T-helper 9 cell (primary cell): ENCODE measurements around the gene PTBP2.

Source experiments
- DNase-seq: peaks from one replicate; pipeline ENCODE4 v3.0.0-alpha.2; 2020
- total RNA-seq, 2 donors: gene quantifications; one replicate each; lab custom pipeline; 2026; lab: John Stamatoyannopoulos, UW

The PTBP2 gene, protein sequence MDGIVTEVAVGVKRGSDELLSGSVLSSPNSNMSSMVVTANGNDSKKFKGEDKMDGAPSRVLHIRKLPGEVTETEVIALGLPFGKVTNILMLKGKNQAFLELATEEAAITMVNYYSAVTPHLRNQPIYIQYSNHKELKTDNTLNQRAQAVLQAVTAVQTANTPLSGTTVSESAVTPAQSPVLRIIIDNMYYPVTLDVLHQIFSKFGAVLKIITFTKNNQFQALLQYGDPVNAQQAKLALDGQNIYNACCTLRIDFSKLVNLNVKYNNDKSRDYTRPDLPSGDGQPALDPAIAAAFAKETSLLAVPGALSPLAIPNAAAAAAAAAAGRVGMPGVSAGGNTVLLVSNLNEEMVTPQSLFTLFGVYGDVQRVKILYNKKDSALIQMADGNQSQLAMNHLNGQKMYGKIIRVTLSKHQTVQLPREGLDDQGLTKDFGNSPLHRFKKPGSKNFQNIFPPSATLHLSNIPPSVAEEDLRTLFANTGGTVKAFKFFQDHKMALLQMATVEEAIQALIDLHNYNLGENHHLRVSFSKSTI
- total RNA-seq: 38.5 to 41.3 reads per million in 2 donors

DNA sequence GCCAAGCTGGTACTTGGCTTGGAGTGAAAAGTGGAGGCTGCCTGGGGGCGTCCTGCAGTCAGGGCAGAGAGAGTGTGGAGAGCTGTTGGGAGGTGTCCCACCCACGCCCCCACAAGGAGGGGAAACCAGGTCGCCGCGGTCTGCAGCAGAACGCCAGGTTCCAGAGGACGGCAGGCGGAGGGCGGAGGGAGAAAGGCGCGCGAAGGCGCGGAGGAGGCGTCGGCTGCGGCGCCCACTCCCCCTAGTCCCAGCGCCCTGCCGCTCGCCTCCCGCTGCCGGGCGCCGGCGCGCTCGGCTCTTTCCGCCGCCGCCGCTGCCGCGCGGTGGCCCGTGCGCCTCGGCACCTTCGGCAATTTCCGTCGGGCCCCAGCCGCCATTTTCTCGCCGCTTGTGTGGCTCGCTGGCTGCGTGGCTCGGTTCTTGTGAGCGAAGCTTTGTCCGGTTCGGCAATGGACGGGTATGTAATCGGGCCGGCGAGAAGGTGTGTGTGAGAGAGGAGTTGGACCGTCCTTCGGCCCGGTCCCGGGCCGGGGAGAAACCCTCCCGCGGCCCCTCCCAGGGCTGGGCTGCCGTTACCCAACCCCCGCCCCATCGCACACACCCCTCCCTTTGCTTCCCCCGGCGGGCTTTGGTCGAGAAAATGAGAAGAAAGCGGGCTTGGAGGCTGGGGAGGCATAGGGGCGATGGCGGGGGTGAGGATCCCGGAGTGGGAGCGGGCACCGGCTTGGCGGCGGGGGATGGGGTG lies at the start of gene PTBP2:
Gene PTBP2, plus strand, starts transcription at position 369 of the 745 bp plus-strand sequence. Its CDS starts 81 bp downstream, at position 450.
- DNase-seq: peak; percentile 71

DNA sequence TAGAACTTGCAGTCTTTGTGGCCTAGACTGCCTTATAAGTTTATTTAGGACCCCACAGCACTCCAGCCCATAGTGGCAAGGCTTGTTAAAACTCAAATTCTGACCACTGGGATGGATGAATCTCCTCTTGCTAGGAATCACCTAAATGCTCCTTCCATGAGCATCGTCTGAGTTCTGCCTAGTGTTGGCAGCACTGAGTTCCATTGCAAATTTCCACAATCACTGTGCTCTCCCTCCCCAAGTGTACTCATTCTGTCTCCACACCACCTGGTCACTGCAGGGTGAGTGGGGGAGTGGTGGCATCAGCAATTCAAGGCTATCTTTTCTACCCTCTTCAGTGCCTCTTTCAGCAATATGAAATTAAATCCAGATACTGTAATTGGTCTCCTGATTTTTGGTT lies 46.7 kb upstream of the PTBP2 start:
- no peak for DNase-seq

DNA sequence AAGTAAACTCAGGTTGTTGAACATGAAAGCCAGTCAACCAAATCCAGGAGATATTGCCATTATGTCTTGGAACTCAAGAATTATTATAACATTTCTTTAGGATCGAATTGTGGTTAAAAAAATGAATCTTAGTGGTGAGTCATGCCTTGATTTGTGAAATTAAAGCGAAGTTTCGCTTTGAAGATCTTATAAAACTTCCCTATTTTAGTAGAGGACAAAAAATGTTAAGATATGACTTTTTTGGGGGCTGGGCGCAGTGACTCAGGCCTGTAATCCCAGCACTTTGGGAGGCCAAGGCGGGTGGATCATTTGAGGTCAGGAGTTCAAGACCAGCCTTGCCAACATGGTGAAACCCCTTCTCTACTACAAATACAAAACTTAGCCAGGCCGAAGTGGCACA lies 39.5 kb upstream of the PTBP2 start:
- no peak for DNase-seq

DNA sequence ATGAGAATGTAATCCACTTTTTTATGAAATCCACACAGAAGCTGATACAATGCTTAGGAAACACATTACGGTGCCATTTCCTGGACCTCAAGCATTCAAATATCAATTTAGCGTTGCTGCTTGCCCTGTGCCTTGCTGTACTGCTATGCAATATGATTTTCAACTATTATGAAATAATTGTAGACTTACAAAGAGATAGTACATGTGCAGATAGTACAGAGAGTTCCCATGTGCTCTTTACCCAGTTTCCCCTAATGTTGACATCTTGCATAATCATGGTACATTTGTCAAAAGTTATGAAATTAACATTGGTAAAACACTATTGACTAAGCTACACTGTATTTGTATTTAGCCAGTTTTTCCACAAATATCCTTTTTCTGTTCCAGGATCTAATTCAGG lies 37.7 kb upstream of the PTBP2 start:
- no peak for DNase-seq

DNA sequence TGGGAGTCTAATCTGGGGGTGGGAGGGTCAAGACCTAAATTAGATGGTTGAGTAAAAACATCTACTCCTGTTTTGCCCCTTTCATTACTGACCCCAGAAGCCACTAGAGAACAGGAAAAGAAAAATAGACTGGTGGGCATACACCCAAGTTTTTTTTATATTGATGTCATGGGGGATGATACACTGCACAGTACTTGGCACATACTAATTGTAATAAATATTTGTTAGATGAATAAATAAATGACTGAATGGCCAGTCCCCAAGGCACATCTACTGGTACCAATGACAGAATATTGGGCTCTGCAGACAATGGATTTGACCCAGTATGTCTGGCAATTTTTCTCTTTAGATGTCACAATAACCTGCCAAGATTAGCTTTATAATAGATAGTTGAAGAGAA lies 36.8 kb upstream of the PTBP2 start:
- no peak for DNase-seq

DNA sequence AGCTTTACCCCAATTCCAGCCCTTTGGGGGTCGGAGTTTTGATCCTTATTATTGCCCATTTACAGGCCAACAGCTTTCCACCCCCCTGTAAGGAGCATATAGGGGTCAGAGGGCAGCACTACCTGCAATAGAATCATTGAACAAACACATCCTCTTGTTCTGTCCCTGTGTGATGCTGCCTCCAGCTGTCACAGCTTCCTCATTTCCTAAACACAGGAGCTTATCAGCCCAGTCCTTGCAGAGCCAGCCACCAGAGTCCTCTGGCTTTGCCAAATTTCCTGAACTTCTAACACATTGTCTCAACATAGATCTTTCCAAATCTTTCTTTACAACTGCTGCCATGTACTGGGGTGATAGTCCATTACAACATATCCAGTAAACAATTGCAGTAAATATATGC lies 32.8 kb upstream of the PTBP2 start:
- DNase-seq: no peak

DNA sequence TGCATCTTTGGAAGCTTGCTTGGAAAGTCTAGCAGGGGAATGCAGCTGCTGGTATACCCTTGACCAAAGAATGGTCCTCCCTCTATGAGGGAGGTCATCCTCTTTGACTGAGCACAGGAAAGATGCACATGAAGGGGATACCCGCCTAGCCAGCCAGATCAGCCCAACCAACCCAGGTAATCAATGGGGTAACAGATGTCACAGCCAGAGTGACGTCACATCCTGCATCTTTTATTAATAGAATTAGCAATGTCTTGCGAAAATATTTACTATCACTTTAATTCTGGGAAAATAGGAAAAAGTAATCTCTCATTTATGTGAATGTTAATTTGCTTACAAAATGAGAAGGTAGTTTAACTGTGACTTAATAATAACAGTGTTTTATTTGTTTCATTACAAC lies 25.6 kb upstream of the PTBP2 start:
- no peak for DNase-seq

DNA sequence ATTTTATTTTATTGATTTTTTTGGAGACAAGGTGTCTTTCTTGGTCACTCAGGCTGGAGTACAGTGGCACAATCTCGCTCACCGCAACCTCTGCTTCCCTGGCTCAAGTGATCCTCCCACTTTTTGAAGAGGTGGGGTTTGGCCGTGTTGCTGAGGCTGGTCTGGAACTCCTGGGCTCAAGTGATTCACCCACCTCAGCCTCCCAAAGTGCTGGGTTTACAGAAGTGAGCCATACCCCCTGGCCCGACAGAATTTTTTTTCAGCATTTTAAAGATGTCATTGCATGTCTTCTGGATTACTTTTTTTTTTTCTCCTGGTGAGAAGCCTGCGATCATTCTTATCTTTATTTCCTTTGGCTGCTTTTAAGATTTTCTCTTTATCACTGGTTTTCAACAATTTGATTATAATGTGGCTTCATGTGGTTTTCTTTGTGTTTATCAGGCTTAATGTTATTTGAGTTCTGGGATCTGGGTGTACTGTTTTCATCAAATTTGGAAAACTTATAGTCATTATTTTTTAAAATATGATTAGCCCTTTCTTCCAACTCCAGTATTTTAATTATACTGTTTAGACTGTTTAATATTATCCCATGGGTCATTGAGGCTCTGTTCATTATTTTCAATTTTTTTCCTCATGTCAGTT lies 23.1 kb upstream of the PTBP2 start:
- no peak for DNase-seq

DNA sequence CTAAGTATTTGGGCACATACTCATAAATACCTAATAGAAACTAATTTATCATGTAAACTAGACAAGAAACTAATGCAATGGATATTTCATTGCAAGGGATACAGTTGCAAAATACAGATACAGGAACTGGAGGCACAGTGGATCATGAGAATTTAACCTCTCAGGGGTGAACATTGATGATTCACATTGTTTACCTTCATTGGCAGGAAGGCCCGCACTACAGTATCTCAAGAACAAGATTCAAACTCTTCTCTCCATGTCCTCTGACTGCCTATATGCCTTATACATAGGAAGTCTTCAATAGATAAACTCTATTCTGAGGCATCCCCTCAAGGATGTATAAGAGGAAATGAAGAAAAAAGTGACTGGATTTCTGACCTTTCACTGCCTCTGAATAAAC lies 18.4 kb upstream of the PTBP2 start:
- DNase-seq: no peak

DNA sequence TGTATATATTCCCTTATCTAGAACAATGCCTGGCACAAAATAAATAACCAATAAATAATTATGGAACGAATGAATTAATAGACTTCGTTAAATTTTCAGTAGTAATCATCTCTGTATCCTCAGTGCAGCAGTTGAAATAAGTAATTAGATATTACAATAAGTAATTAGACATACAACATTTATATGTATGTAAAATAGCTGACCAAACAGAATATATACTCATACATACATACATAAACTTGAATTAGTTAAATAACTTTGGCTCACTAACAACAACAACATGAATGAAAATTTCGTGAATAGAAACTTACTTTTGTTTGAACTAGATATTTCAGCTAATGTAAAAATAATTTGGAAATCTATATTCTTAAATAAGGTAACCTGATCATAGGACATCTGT lies 14.6 kb upstream of the PTBP2 start:
- DNase-seq: no peak

DNA sequence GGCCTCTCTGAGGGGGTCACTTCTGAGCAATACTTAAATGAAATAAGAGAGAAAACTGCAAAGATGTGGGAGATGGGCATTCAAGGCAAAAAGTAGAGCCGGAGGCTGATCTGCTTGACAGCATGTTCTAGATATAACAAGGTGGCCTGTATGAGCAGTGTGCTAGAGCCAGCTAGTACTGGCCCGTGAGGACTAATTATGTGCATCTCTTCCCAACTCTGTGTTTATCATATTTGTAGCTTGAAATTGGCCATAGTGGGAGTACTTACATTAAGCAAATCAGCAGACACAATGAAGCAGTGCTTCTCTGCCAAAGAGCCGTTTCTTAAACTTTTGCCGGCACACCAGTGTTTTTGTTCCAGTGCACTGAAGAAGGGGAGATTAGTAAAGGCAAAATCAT lies 13.1 kb upstream of the PTBP2 start:
- no peak for DNase-seq

DNA sequence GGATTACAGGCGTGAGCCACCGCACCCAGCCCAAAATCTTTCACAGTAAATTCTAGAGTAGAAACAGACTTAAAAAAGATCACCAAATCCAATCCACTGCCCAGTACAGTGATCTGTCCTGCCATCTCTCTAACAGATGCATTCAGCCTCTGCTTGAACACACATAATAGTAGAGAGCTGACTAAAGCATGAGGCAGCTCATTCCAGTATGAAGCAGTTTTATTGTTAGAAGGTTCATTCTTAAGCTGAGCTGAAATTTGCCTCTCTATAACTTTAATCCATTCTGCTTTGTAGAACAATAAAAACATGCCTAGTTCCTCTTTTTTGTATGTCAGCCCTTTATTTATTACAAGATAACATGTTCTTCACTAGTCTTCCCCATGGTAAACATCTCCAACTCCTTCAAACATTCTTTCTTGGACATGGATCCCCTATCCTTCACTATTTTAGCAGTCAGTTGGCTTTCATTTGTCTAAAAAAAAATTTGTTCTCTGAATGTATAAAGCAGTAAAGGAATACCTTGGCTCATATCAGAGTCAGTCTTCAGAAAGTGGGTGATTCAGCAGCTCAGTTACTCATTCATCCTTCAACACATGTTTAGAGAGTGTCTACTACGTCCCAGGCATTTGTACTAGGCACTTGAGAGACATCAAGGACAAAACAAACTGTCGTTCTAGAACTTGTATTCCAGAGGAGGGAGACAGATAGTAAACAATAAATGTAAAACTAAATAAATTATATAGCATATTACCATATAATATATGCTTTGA lies 10.7 kb upstream of the PTBP2 start:
- DNase-seq: no peak

DNA sequence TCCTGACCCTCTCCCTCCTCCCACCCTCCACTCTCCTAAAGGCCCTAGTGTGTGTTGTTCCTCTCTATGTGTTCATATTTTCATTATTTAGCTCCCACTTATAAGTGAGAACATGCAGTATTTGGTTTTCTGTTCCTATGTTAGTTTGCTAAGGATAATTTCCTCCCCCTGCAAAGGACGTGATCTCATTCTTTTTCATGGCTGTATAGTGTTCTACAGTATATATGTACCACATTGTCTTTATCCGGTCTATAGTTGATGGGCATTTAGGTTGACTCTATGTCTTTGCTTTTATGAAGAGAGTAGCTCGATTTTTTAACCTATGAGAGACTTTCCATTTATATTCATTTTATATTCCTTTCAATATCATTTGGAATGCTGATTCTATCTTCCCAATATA lies 7.9 kb upstream of the PTBP2 start:
- DNase-seq: no peak

DNA sequence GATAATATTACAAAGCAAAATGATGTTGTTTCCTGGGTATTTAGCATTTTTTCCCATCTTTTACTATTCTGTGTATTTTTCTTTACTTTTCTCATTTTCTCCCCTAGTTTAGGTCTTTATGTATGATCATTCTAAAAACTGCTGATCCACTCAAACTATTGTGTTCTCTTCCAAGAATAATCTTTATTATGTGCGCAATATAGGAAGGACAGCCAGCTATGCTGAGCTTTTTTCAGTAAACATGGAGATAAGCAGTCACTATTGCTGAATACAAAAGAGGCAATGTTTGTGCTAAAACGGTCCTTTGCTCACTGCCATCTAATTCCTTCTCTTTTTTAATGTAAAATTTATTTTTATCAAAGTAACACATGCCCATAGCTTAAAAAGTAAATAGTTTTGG lies 6.7 kb upstream of the PTBP2 start:
- DNase-seq: no peak

DNA sequence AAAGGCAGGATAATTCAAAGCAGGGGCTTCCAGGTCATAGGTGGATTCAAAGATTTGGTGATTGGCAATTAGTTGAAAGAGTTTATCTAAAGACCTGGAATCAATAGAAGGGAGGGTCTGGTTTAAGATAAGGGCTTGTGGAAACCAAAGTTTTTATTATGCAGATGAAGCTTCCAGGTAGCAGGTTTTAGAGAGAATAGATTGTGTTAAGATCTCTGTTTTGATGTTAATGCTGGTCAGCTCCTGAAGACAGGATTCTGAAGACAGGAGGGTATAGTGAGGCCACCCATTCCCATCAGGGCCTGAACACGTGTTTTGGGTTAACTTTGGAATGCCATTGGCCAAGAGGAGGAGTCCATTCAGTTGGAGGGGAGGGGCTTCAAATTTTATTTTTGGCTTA lies 6.1 kb upstream of the PTBP2 start:
- no peak for DNase-seq

DNA sequence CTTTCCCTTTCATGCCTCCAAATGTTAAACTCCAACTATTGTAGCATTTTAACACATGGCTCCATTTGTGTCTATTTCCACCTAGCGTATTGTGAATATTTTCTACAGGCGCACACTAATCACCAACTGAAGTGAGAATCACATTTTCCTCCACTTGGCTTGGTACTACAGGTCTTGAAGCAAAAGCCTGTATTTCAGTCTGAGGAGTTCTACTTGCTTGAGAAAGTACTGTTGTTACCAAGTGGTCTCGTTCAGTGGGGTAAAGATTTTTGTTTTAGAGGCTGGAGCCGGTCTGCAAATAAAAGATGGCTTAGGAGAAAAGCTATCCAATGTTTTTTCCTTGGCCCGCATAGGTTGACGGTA lies 550 bp upstream of the PTBP2 start:
- no peak for DNase-seq

DNA sequence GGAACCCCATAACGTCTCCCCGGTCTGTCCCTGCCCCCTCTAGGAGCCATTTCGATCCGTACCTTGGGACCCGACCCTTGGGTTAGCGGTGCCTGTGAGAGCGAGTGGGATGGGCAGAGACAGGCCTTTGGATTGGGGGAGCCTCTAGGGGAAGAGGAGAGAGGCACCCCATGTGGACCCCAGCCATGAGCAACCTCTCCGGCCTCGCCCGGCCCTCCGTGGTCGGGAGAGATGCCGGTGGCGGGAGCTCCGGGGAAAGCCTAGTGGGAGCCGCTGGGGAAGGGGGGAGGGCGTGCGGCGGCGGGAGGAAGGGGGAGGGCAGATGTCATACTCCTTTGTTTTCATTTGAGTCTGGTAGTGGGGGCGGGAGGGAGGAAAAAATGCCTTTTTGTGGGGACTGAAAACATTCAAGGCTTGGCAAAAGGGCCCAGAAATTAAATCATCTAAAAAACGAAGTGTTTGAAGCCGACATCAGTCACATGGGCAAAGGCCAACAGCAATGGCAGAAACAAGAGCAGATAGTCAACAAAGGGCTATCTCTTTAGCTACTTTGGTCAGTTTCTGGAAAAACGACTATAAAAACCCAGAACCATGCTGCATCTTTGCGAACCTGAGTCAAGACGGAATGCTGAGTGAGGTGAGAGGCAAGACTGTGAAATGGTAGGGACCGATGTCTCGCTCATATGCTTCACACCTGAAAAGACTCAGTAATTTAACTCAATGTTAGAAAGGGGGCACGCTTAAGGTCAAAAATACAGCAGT lies 758 bp downstream of the PTBP2 start:
- DNase-seq: peak; percentile 38

DNA sequence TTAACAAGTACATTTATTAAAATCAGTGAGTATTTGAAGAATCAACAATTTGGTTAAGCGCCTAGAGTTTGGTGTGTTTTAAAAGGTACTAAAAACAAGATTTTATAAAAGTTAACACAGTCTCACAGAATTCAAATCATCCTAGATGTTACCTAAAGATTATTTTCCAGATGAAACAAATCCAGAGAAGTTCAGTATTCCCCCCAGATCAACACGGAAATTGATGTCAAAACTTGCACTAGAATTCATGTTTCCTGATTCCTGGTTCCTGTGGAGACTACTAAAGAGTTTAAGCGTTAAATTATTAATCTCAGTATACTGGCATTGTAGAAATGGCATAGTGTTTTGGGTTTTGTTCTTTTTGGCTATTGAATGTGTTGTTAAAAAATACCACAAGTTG lies 1.4 kb downstream of the PTBP2 start:
- no peak for DNase-seq

DNA sequence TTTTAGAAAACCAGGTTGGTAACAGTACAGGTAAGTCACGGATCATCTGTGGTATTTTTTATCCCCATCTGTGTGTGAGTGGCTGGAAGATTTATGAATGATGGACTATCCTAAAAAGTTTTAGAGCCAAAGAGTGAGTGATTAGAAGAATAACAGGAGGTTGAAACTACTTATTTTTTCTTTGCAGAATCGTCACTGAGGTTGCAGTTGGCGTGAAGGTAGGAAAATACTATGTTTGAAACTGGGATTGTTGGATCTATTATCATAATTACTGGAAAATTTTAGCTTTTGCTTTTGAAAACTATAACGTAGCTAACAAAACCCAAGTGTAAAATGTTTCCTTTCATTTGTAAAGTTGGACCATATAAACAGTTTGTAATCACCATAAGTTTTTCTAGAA lies 1.8 kb downstream of the PTBP2 start:
- no peak for DNase-seq

DNA sequence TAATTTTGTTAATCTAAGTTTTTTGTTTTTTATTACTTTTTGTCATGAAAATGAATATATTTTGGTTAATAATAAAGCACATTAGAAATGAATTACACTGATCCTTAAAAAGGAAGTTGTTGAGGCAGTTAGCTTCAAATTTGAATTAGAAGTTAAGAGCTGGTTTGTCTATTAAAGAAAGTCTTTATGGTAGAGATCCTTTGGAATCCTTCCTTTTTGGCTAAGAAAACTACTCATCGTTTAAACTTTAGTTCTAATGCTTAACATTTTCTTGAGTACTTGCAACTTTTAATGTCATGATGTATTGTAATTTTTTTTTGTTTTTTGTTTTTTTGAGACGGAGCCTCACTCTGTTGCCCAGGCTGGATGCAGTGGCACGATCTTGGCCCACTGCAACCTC lies 2.4 kb downstream of the PTBP2 start:
- no peak for DNase-seq

DNA sequence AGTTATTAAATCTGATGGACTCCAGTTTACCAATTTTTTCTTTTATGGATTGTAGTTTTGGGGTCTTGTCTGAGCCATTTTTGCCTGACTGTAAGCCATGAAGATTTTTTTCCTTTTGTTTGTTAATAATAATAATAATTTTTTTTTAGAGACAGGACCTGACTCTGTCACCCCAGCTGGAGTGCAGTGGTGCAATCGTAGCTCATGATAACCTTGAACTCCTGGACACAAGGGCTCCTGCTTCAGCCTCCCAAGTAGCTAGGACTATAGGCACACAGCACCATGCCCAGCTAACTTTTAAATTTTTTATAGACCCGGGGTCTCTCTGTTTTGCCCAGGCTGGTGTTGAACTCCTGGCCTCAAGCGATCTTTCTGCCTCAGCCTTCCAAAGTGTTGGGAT lies 6.3 kb downstream of the PTBP2 start:
- DNase-seq: no peak
